Fibroblast of lung (primary cell): Measurements from ENCODE around the gene RDH11. TPM values are rescaled to one million over a fixed set of nuclear protein-coding genes. Genes with fewer than 3 reads are reported as not detected.

ENCODE experiments used
- DNase-seq, 2 donors: peaks; one replicate each; pipeline versions ENCODE4 v3.0.0 to v3.0.0-alpha.2; 2010; ENCODE audit warnings: low read depth in 2 of 2
- H2AFZ ChIP-seq: 2 replicates; pipeline ENCODE4 v1.5.1; 2012; ENCODE audit warnings: low read length, control low read depth, inconsistent platforms
- H3K27ac ChIP-seq: 2 replicates; pipeline ENCODE4 v1.5.1; 2011; ENCODE audit warnings: low read length, control low read depth; ENCODE audit not compliant: insufficient read depth
- H3K27me3 ChIP-seq: 2 replicates; pipeline ENCODE4 v1.5.1; 2011; ENCODE audit warnings: mild to moderate bottlenecking, low read length; ENCODE audit not compliant: control insufficient read depth, insufficient read depth
- H3K36me3 ChIP-seq: 2 replicates; pipeline ENCODE4 v1.5.1; 2011; ENCODE audit warnings: low read length; ENCODE audit not compliant: control insufficient read depth, insufficient read depth
- H3K4me1 ChIP-seq: 2 replicates; pipeline ENCODE4 v1.5.1; 2011; ENCODE audit warnings: low read length; ENCODE audit not compliant: control insufficient read depth, insufficient read depth; ENCODE audit errors: extremely low read depth
- H3K4me2 ChIP-seq: 2 replicates; pipeline ENCODE4 v1.5.1; 2011; ENCODE audit warnings: low read length, control low read depth; ENCODE audit not compliant: insufficient read depth; ENCODE audit errors: extremely low read depth
- H3K4me3 ChIP-seq, 4 experiments: fragments of 200-600 bp in 1 of 4; sonication (generic) in 1 of 4; replicated peaks in 1 of 4; 2 replicates each; pipeline ENCODE4 v1.5.1; 2011 to 2016; ENCODE audit warnings: low read length in 4 of 4, low read depth in 3 of 4, mild to moderate bottlenecking in 3 of 4, control low read depth in 2 of 4, inconsistent platforms in 1 of 4, mixed read lengths in 1 of 4; ENCODE audit not compliant: insufficient read depth in 1 of 4; ENCODE audit errors: control extremely low read depth in 1 of 4
- H3K79me2 ChIP-seq: 2 replicates; pipeline ENCODE4 v1.5.1; 2012; ENCODE audit warnings: mild to moderate bottlenecking, low read length, inconsistent platforms; ENCODE audit not compliant: control insufficient read depth, insufficient read depth
- H3K9ac ChIP-seq: 2 replicates; pipeline ENCODE4 v1.5.1; 2011; ENCODE audit warnings: mild to moderate bottlenecking, low read length, control low read depth; ENCODE audit not compliant: insufficient read depth
- H3K9me3 ChIP-seq: 2 replicates; pipeline ENCODE4 v1.5.1; 2012; ENCODE audit warnings: low read depth, low read length; ENCODE audit not compliant: control insufficient read depth, insufficient read depth
- H4K20me1 ChIP-seq: 2 replicates; pipeline ENCODE4 v1.5.1; 2011; ENCODE audit warnings: low read length; ENCODE audit not compliant: control insufficient read depth, insufficient read depth; ENCODE audit errors: extremely low read depth
- EZH2 ChIP-seq: IDR thresholded peaks from 2 replicates; pipeline ENCODE4 v1.5.1; 2012; ENCODE audit warnings: low read length, control low read depth, mild to moderate bottlenecking; ENCODE audit errors: missing control alignments
- polyA plus RNA-seq, 2 donors: library from polyadenylated mRNA; depleted of rRNA in 1 of 2; stranded (reverse) in 1 of 2; unstranded in 1 of 2; fragments of >200 nt; gene quantifications; 2 replicates each; pipeline ENCODE4 v1.2.1, GENCODE V29; 2011 to 2012; ENCODE audit warnings: missing spikeins in 1 of 2
- total RNA-seq: library from RNA; depleted of rRNA; stranded (reverse); fragments of >200 nt; gene quantifications from 2 replicates; pipeline ENCODE4 v1.2.1, GENCODE V29; 2014
- TF ChIP-seq, protein P1 (sequence below), 2 donors: IDR thresholded peaks in 1 of 2; conservative IDR thresholded peaks in 1 of 2; 1 replicate in 1 of 2; 2 replicates in 1 of 2; pipeline ENCODE4 v1.5.1; 2011 to 2012; ENCODE audit warnings: low read length in 2 of 2, control low read depth in 1 of 2, inconsistent platforms in 1 of 2, low read depth in 1 of 2, mild to moderate bottlenecking in 1 of 2

RDH11 gene
- total and polyA plus RNA-seq, 2 donors (not counting 1 experiment from before 2014, with no cell fraction given), result 151 to 174 TPM

DNA sequence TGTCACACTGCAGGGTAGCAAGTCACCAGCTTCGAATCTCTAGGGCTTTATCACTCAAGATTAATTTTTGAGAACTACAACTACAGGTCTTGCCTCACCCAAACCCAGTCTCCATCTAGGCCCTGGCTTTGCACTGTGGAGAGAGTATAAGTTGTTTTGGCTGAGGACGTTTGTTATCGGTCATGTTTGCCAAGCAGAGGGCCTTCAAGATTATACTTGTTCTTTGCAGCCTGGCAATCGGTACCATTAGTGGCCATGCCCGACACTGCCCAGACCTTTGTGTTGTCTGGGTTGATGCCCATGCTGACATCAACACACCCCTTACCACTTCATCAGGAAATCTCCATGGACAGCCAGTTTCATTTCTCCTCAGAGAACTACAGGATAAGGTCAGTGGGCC lies 50.1 kb downstream of the RDH11 start:
- no peaks in the 10 kb centered on the region for H3K27me3 ChIP-seq
- no peak overlapping the region for H3K4me2 ChIP-seq
- H4K20me1 ChIP-seq, result no peaks in the 10 kb centered on the region
- H3K4me3 ChIP-seq, result no peak overlapping the region
- H3K9me3 ChIP-seq, result no peaks in the 10 kb centered on the region
- H3K79me2 ChIP-seq, result no peaks in the 10 kb centered on the region
- H2AFZ ChIP-seq, result no peak overlapping the region
- H3K36me3 ChIP-seq, result peaks cover 6% of the 10 kb centered on the region
- no peak for TF ChIP-seq EZH2
- TF ChIP-seq, protein P1, sequence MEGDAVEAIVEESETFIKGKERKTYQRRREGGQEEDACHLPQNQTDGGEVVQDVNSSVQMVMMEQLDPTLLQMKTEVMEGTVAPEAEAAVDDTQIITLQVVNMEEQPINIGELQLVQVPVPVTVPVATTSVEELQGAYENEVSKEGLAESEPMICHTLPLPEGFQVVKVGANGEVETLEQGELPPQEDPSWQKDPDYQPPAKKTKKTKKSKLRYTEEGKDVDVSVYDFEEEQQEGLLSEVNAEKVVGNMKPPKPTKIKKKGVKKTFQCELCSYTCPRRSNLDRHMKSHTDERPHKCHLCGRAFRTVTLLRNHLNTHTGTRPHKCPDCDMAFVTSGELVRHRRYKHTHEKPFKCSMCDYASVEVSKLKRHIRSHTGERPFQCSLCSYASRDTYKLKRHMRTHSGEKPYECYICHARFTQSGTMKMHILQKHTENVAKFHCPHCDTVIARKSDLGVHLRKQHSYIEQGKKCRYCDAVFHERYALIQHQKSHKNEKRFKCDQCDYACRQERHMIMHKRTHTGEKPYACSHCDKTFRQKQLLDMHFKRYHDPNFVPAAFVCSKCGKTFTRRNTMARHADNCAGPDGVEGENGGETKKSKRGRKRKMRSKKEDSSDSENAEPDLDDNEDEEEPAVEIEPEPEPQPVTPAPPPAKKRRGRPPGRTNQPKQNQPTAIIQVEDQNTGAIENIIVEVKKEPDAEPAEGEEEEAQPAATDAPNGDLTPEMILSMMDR (conservative IDR thresholded peaks at IDR 0.05 in 1 of 2, IDR thresholded peaks at IDR 0.05 in 1 of 2; ENCODE audit: low read depth in 1 of 2, low read length in 2 of 2), result no peak
- H3K9ac ChIP-seq, result no peak overlapping the region
- no peak for DNase-seq
- H3K4me1 ChIP-seq, result peaks cover 2% of the 10 kb centered on the region
- H3K27ac ChIP-seq, result no peak overlapping the region

GRCh38 chr14:67644428-67644827 lies 51.1 kb downstream of the RDH11 start:
- Histone ChIP-seq H3K36me3 (peaks cover 3% of the 10 kb centered on the region), H3K9me3 (no peaks in the 10 kb centered on the region), H3K27ac (no peak overlapping the region), H2AFZ (no peak overlapping the region), H3K27me3 (no peaks in the 10 kb centered on the region), H3K4me2 (no peak overlapping the region), H3K9ac (no peak overlapping the region), H4K20me1 (no peaks in the 10 kb centered on the region), H3K79me2 (no peaks in the 10 kb centered on the region), H3K4me3 (no peak overlapping the region), H3K4me1 (no peaks in the 10 kb centered on the region)
- TF ChIP-seq, protein P1 (conservative IDR thresholded peaks at IDR 0.05 in 1 of 2, IDR thresholded peaks at IDR 0.05 in 1 of 2; ENCODE audit: low read depth in 1 of 2, low read length in 2 of 2), result no peak
- TF ChIP-seq EZH2, result no peak
- peak; percentile 9 to 11 for DNase-seq

DNA sequence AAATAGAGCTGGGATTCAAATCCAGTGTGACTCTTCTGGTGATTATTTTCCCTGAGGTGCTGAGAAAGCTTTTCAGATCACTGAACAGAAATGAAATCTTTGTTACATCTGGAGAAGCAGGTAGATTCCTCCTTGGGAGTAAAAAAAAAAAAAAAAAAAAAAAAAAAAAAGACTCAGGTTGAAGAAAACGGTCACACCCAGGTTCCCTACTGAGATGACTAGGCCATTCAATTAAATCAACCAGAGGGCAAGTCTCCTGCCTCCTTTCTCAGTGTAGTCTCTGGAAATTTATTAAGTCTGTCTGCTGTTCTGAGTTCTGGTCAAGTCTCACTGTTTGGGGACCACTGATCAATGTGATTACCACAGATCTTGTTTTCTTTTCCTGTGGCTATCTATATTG lies 51.9 kb downstream of the RDH11 start:
- no peak overlapping the region for H3K4me2 ChIP-seq
- no peaks in the 10 kb centered on the region for H3K9me3 ChIP-seq
- no peaks in the 10 kb centered on the region for H3K4me1 ChIP-seq
- no peaks in the 10 kb centered on the region for H4K20me1 ChIP-seq
- H3K27ac ChIP-seq, result no peak overlapping the region
- no peak for DNase-seq
- H3K79me2 ChIP-seq, result no peaks in the 10 kb centered on the region
- H3K9ac ChIP-seq, result no peak overlapping the region
- no peaks in the 10 kb centered on the region for H3K27me3 ChIP-seq
- H3K4me3 ChIP-seq, result no peak overlapping the region
- no peak overlapping the region for H2AFZ ChIP-seq
- peaks cover 2% of the 10 kb centered on the region for H3K36me3 ChIP-seq
- TF ChIP-seq, protein P1 (conservative IDR thresholded peaks at IDR 0.05 in 1 of 2, IDR thresholded peaks at IDR 0.05 in 1 of 2; ENCODE audit: low read depth in 1 of 2, low read length in 2 of 2), result no peak
- TF ChIP-seq EZH2, result no peak
